ENCODE measurements around the gene ACSL1.
A peak's percentile ranks its signal among the peaks of the same experiment; 100 is the strongest.

Gene ACSL1

DNA sequence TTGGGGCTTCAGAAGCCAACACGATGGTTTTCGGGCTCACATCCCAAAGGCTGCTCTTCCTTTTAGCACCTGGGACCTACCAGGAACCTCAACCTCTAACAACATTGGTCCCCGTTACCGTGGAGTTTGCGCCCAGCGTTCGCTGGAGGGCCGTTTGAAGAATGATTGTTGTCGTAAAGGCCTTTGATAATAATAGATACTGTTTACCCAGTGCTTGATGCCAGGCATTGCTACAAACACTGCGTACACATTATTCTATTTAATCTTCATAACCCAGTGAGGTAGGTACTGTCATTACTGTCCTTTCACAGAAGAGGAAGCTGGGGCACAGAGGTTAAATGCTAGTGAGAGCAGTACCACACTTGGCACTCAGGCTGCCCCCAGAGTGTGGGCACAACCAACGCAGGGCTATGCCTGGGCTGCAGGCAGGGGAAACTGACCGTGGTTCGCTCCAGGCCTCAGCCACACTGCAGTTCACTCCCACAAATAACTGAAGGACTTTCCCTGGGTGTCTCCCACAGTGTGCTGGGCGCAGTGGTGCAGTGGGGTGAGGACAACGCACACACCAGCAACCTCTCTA lies 1.0 kb upstream of the ACSL1 start:
- peak overlapping the region; percentile 91 for H3K27ac Mint-ChIP-seq
- peak overlapping the region; percentile 88 for H3K4me3 Mint-ChIP-seq

DNA sequence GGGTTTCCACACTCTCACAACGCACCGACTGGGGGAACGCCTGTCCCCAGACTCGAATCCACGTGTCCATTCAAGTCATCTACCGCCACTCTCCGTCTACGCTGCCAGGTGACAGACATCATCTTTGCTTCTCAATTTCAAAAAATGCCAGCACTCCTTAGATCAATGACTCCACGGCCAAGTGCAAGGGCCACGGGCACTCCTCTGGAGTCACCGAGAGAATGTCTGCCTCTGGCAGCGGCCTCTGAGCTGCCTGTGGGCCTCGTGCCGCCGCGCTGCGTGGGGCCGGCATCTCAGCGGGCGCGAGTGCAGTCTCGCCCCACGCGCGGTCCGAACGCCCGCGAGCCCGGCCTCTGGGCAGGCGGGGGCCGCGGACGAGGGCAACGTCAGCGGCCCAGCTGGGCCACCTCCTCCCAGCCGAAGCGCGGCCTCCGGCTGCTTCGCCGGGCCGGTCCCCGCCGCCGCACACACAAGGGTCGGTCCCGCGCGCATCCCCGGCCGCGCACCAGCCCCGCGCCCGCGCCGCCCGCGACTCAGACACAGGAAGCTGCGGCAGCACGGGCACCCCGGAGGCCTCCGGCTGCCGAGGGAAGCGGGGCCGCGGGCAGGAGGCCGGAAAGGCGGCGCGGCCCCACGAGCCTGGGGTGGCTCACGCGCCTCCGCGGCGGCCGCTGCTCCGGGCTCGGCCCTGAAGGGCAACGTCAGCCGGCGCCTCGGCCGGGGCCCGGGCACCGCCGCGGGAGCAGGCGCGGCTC lies 450 bp downstream of the ACSL1 start:
- H3K4me1 Mint-ChIP-seq, result peaks cover 35% of the 10 kb centered on the region
- no peaks in the 10 kb centered on the region for H3K27me3 Mint-ChIP-seq

More for the DNA sequence above, 1.0 kb upstream of the ACSL1 start:
- H3K9me3 Mint-ChIP-seq, result no peaks in the 10 kb centered on the region
- peaks cover 32% of the 10 kb centered on the region for H3K4me1 Mint-ChIP-seq
- ATAC-seq (ENCODE audit: low read depth) (peak; percentile 47), DNase-seq (ENCODE audit: low spot score in 2 of 2) (peak in 1 of 2 donors; percentile 38)
- no peaks in the 10 kb centered on the region for H3K27me3 Mint-ChIP-seq
- no peaks in the 10 kb centered on the region for H3K36me3 Mint-ChIP-seq

DNA sequence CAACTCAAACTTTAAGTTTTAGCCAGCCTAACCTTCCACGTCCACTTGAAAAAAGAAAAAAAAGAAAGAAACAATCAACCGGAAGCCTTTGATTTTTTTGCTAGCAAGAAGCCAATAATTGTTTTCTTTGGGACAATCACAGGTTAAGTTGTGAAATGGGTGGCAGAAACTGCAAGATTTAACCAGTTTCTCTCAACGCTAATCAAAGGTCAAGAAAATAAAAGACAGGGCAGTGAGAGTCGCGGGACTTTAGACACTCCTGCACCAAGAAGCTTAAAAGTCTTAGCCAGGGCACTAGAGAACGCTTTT lies 1.0 kb downstream of the ACSL1 start:
- no peak for DNase-seq (ENCODE audit: low spot score in 2 of 2)

More for the DNA sequence above, 450 bp downstream of the ACSL1 start:
- no peaks in the 10 kb centered on the region for H3K36me3 Mint-ChIP-seq
- H3K27ac Mint-ChIP-seq, result peak overlapping the region; percentile 89
- peak overlapping the region; percentile 93 for H3K4me3 Mint-ChIP-seq
- DNase-seq (ENCODE audit: low spot score in 2 of 2) (peak in 1 of 2 donors; percentile 25), ATAC-seq (ENCODE audit: low read depth) (peak; percentile 23)
- H3K9me3 Mint-ChIP-seq, result no peaks in the 10 kb centered on the region

DNA sequence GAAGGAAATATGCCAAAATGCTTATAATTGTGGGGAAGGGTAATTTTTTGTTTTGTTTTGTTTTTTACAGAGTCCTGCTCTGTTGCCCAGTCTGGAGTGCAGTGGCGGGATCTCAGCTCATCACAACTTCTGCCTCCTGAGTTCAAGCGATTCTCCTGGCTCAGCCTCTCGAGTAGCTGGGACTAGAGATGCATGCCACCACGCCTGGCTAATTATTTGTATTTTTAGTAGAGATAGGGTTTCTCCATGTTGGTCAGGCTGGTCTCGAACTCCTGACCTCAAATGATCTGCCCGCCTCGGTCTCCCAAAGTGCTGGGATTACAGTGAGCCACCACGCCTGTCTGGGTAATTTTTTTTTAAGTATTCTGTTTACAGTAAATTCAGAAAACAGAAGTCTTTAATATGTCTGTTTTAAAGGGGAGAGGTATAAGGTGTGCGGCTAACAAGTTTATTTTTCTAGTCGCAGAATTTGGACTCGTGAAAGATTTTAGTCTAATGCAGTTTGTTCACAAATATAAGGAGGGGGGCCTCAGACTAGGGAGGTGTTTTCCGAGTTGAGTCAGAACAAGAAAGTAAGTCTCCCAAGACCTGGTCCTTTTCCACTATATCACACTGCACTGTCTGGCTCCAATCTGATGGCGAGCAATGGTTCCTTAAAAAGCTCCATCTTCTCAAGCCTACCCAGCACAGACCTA lies 1.5 kb downstream of the ACSL1 start:
- H3K27me3 Mint-ChIP-seq, result no peaks in the 10 kb centered on the region
- no peaks in the 10 kb centered on the region for H3K9me3 Mint-ChIP-seq
- no peaks in the 10 kb centered on the region for H3K36me3 Mint-ChIP-seq
- peak overlapping the region; percentile 89 for H3K27ac Mint-ChIP-seq
- no peak for DNase-seq (ENCODE audit: low spot score in 2 of 2)
- peak overlapping the region; percentile 93 for H3K4me3 Mint-ChIP-seq
- H3K4me1 Mint-ChIP-seq, result peaks cover 41% of the 10 kb centered on the region
- ATAC-seq (ENCODE audit: low read depth), result no peak

More for the DNA sequence above, 1.0 kb downstream of the ACSL1 start:
- Mint-ChIP-seq H3K27me3 (no peaks in the 10 kb centered on the region), H3K4me1 (peaks cover 36% of the 10 kb centered on the region), H3K27ac (peak overlapping the region; percentile 89), H3K36me3 (no peaks in the 10 kb centered on the region), H3K9me3 (no peaks in the 10 kb centered on the region), H3K4me3 (peak overlapping the region; percentile 93)
- ATAC-seq (ENCODE audit: low read depth), result no peak

DNA sequence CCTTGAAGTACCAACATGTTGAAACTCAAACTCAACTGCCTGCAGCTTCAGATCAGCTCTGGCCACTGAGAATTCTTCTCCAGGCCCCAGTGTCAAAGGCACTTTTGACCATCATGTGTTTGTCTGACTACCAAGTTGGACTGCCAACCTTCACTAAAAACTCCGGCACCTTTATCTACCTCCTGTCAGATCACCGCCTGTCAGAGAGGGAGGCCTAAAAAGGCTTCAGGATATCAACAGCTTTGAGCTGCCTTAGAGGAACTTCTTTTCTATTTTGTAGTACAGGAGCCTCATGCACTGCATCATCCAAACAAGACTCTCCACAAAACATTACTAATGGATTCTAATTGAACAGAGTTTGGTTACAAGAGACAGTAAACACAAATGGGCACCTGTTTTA lies 2.8 kb downstream of the ACSL1 start:
- H3K27ac Mint-ChIP-seq, result no peak overlapping the region
- no peaks in the 10 kb centered on the region for H3K27me3 Mint-ChIP-seq
- DNase-seq (ENCODE audit: low spot score in 2 of 2) (no peak), ATAC-seq (ENCODE audit: low read depth) (no peak)
- peaks cover 49% of the 10 kb centered on the region for H3K4me1 Mint-ChIP-seq
- H3K4me3 Mint-ChIP-seq, result no peak overlapping the region
- no peaks in the 10 kb centered on the region for H3K9me3 Mint-ChIP-seq
- H3K36me3 Mint-ChIP-seq, result no peaks in the 10 kb centered on the region

DNA sequence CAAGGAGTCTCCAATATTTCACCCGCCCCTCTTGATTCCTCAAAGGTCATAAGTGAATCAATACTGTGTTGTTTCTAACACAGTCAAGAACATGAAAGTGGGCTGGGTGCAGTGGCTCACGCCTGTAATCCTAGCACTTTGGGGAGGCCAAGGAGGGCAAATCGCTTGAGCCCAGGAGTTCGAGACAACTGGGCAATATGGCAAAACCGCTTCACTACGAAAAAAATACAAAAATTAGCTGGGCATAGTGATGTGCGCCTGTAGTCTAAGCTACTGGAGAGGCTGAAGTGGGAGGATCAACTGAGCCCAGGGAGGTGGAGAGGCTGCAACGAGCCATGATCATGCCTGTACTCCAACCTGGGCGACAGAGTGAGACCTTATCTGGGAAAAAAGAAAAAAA lies 3.4 kb downstream of the ACSL1 start:
- DNase-seq (ENCODE audit: low spot score in 2 of 2) (no peak), ATAC-seq (ENCODE audit: low read depth) (no peak)
- Mint-ChIP-seq H3K9me3 (no peaks in the 10 kb centered on the region), H3K4me3 (no peak overlapping the region), H3K36me3 (no peaks in the 10 kb centered on the region), H3K4me1 (peaks cover 53% of the 10 kb centered on the region), H3K27me3 (no peaks in the 10 kb centered on the region), H3K27ac (no peak overlapping the region)

DNA sequence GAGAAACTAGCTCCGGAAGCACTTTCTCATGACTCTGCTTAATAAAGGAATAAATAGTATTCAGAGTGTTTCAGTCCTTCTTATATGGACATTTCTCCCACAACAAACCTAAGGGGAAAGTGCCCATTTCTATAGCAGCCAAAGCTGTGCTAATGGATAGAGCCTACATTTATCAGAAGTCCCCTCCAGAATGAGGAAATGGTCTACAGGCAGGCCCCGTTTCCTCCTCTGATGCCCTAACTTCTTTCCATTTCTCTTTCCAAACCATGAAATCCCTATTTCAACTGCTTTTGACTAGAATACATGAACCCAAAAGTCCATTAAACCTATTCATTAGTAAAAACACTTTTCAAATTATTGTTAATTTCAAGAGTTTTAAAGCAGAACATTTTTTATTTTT lies 4.5 kb downstream of the ACSL1 start:
- H3K27me3 Mint-ChIP-seq, result no peaks in the 10 kb centered on the region
- no peaks in the 10 kb centered on the region for H3K9me3 Mint-ChIP-seq
- no peak overlapping the region for H3K27ac Mint-ChIP-seq
- no peak for ATAC-seq (ENCODE audit: low read depth)
- DNase-seq (ENCODE audit: low spot score in 2 of 2), result no peak
- H3K4me3 Mint-ChIP-seq, result no peak overlapping the region
- H3K4me1 Mint-ChIP-seq, result peaks cover 50% of the 10 kb centered on the region
- no peaks in the 10 kb centered on the region for H3K36me3 Mint-ChIP-seq

DNA sequence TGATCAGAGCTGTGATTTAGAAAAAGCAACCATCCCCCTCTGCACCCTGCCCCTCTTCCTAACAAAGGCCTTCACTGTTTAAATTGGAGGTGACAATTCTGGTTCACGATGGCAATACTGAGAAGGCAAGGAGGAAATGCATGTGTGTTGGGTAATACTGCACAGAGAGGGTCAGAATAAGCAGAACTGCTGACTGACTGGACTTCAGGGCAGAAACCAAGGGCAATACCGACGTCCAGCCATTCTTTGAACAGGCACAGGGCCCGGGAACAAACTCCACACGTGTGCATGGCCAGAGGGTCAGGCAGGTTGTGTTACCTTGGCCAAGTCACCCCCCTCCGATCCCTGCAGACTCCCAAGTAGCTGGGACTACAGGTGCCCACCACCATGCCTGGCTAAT lies 6.0 kb downstream of the ACSL1 start:
- Mint-ChIP-seq H3K9me3 (no peaks in the 10 kb centered on the region), H3K27ac (no peak overlapping the region), H3K36me3 (no peaks in the 10 kb centered on the region), H3K4me1 (peaks cover 59% of the 10 kb centered on the region), H3K4me3 (no peak overlapping the region), H3K27me3 (no peaks in the 10 kb centered on the region)
- ATAC-seq (ENCODE audit: low read depth), result no peak
- DNase-seq (ENCODE audit: low spot score in 2 of 2), result no peak

DNA sequence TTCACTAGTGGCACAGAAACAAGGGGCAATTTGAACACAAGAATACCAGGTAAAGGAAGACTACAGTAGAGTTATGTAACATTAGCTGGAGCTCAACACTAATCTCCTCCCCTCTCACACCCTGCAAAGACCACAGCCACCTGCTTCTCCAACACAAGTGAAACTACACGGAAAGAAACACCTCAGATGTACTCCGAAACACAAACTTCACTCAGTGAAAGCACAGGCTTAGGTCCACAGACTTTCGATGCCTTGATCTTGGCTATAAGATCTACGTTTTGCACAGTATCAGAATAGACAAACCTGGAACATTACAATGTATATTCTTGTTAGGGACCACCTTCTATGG lies 7.6 kb downstream of the ACSL1 start:
- H3K27ac Mint-ChIP-seq, result peak overlapping the region; percentile 25
- H3K4me1 Mint-ChIP-seq, result peaks cover 52% of the 10 kb centered on the region
- no peaks in the 10 kb centered on the region for H3K9me3 Mint-ChIP-seq
- no peaks in the 10 kb centered on the region for H3K27me3 Mint-ChIP-seq
- H3K36me3 Mint-ChIP-seq, result no peaks in the 10 kb centered on the region
- peak in 1 of 2 donors; percentile 12 for DNase-seq (ENCODE audit: low spot score in 2 of 2)
- H3K4me3 Mint-ChIP-seq, result peak overlapping the region; percentile 13
- peak; percentile 68 for ATAC-seq (ENCODE audit: low read depth)

DNA sequence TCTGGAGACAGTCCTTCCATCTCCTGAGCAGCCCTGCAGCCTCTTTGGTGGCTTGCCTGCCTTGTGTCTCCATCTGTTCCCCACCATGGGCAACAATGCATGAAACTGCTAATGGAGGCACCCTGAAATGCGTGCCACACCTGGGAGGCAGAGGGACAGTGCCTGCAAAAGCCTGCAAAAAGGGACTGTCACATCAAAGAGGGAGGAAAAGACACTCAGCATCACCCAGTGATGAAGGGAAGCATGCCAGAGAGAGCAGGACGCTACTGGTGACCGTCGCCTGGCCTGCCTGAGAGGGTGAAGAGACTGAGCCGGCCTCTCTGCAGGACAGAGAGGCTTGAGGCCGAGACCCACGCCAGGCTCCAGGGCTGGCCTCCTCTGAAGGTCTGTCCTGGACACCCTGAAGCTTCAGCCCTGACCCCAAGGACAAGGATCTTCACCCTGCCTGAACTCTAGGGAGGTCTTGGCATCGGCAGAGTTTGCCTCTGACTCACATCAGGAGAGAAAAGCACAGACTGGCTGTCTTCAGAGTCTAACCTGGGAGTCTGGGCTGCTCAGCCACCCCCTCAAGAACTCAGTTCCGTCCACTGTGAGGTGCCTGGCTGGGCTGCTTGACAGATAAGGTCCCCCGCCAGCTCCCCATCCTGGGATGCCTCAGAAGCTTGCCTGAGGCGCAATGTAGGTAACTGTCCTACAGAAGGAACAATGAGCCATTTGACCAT lies 8.1 kb downstream of the ACSL1 start:
- Mint-ChIP-seq H3K4me3 (no peak overlapping the region), H3K27ac (peak overlapping the region; percentile 25), H3K36me3 (no peaks in the 10 kb centered on the region), H3K9me3 (no peaks in the 10 kb centered on the region), H3K4me1 (peaks cover 56% of the 10 kb centered on the region), H3K27me3 (no peaks in the 10 kb centered on the region)
- ATAC-seq (ENCODE audit: low read depth) (no peak), DNase-seq (ENCODE audit: low spot score in 2 of 2) (no peak)

DNA sequence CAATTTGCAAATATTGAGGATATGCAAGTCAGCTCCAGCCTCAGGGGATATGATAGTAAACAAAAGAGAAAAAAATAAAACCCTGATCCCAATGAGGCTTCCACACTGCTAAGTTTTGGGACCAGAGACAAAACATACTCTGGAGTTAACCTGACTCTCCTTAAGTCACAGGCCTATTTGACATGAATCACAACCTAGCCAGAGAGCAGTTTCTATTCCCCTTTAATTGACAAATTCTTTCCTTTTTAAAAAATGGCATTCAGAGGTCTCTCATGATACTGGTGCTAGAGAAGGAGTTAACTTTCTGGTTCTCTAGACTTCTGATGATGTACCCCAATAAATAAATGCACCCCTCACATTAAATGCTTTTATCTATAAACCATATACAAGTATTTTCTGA lies 8.8 kb downstream of the ACSL1 start:
- Mint-ChIP-seq H3K9me3 (no peaks in the 10 kb centered on the region), H3K27ac (no peak overlapping the region), H3K4me1 (peaks cover 63% of the 10 kb centered on the region), H3K36me3 (no peaks in the 10 kb centered on the region), H3K4me3 (no peak overlapping the region), H3K27me3 (no peaks in the 10 kb centered on the region)
- DNase-seq (ENCODE audit: low spot score in 2 of 2), result peak in 1 of 2 donors; percentile 5
- peak; percentile 48 for ATAC-seq (ENCODE audit: low read depth)

DNA sequence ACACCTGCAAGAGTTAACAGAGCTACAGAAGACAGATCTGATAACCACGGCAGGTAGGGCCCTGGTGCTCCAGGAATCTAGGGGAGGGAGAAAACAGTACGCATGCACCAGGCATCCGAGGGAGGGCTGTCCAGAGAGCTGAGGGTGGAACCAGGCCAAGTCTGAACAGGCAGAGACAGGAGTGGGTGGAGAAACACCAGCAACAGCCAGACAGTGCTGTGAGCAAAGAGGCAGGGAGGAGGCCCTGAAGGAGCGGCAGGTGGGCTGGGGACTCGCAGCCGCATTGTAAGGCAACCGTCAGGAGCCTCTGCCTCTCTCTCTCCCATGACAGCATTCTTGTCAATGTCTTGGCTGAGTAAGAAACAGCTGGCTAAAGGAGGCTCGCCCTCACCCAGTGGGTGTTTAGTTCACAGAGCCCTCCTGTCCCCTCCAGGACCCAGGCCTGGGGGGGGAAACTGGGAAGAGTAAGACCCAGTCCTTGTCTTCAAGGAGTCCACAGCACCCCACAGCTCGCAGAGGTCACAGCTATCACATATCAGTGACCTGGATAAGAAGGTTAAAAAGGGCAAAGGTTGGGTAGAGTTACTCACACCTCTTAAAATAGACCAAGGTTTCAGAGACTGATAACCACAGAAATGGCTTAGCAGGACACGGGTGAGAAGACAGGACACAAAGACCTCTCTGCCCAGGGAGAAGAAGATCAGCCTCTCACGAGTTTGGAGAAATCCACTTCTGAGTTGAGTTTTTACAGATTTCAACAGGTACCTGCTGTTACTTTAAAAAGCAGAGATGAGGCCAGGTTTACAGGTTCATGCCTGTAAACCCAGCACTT lies 10.5 kb downstream of the ACSL1 start:
- Mint-ChIP-seq H3K27me3 (no peaks in the 10 kb centered on the region), H3K4me3 (peak overlapping the region; percentile 71), H3K36me3 (peaks cover 2% of the 10 kb centered on the region), H3K4me1 (peaks cover 68% of the 10 kb centered on the region), H3K9me3 (no peaks in the 10 kb centered on the region), H3K27ac (peak overlapping the region; percentile 82)
- DNase-seq (ENCODE audit: low spot score in 2 of 2) (peak; percentile 5 to 18), ATAC-seq (ENCODE audit: low read depth) (peak; percentile 48)

DNA sequence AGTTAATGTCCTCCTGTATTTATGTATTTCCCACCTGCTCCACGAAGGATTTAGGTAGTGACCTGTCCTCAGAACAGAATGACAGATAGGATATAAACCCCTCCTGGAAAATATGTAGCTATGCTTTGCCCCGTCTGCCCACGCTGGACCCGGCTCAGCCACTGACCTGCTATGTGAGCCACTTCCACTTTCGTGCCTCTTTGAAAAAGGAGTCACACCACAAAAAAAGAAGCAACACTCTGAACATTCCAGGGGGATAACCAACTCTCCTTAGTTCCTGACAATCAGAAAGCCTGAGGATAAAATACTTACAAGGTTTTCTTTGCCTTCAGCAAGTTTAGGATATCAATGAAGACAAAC lies 11.1 kb downstream of the ACSL1 start:
- Mint-ChIP-seq H3K27ac (peak overlapping the region; percentile 82), H3K4me3 (peak overlapping the region; percentile 71), H3K9me3 (no peaks in the 10 kb centered on the region), H3K36me3 (peaks cover 2% of the 10 kb centered on the region), H3K27me3 (no peaks in the 10 kb centered on the region), H3K4me1 (peaks cover 68% of the 10 kb centered on the region)
- DNase-seq (ENCODE audit: low spot score in 2 of 2), result no peak
- ATAC-seq (ENCODE audit: low read depth), result no peak

All from memory B cell (primary cell).